Gastroesophageal sphincter (tissue), 3 donors: Measurements from ENCODE around the gene NR0B2.
A peak's percentile ranks its signal among the peaks of the same experiment; 100 is the strongest.

Experiments
- POLR2A ChIP-seq, 2 donors: fragments of 450-650 bp; IDR thresholded peaks; one replicate each; pipeline ENCODE4 v1.6.1; 2017; ENCODE audit warnings: antibody characterized with exemption in 2 of 2, mild to moderate bottlenecking in 2 of 2, moderate library complexity in 1 of 2
- POLR2AphosphoS5 ChIP-seq: sonication (generic); formaldehyde crosslinking; IDR thresholded peaks from one replicate; pipeline ENCODE4 v1.6.1; 2017; ENCODE audit warnings: antibody characterized with exemption
- TF ChIP-seq, protein P1 (sequence below), 4 experiments: fragments of 200-600 bp in 2 of 4; fragments of 450-650 bp in 2 of 4; sonication (generic) in 1 of 4; IDR thresholded peaks; one replicate each; pipeline ENCODE4 v1.5.1; 2017 to 2019; ENCODE audit warnings: antibody characterized with exemption in 4 of 4, mild to moderate bottlenecking in 2 of 4, moderate library complexity in 2 of 4

DNA sequence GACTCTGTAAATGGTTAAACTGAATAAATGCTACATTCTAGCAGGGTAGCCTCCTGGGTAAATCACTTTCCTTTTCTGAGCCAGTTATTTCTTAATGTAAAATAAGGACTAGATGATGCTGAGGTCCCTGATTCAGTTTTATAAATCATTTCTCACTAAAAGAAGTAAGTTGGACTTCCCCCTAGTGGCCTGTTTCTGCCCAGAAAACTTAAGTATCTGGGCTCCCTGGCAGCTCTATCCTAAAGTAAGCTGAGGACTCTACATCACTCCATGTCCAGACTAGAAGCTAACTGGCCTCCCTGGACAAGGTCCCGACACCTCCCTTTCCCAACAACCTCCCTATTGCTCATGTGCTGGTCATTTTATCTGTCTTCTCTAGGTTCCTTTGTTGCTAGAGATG, 26.6 kb downstream of the NR0B2 start:
- TF ChIP-seq, protein P1, sequence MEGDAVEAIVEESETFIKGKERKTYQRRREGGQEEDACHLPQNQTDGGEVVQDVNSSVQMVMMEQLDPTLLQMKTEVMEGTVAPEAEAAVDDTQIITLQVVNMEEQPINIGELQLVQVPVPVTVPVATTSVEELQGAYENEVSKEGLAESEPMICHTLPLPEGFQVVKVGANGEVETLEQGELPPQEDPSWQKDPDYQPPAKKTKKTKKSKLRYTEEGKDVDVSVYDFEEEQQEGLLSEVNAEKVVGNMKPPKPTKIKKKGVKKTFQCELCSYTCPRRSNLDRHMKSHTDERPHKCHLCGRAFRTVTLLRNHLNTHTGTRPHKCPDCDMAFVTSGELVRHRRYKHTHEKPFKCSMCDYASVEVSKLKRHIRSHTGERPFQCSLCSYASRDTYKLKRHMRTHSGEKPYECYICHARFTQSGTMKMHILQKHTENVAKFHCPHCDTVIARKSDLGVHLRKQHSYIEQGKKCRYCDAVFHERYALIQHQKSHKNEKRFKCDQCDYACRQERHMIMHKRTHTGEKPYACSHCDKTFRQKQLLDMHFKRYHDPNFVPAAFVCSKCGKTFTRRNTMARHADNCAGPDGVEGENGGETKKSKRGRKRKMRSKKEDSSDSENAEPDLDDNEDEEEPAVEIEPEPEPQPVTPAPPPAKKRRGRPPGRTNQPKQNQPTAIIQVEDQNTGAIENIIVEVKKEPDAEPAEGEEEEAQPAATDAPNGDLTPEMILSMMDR (IDR thresholded peaks at IDR 0.05) = peak in 3 of 4 experiments; percentile 21 to 37 (median 31)
- TF ChIP-seq POLR2AphosphoS5 (no peak), POLR2A (IDR thresholded peaks at IDR 0.05) (no peak)
